ENCODE measurements around the gene MAFG. TPM values are rescaled to one million over a fixed set of nuclear protein-coding genes. Genes with fewer than 3 reads are reported as not detected.

MAFG gene
- total and polyA plus RNA-seq, 5 donors from 2014 or later, result 2.2 to 14.3 (median 2.7) TPM

DNA sequence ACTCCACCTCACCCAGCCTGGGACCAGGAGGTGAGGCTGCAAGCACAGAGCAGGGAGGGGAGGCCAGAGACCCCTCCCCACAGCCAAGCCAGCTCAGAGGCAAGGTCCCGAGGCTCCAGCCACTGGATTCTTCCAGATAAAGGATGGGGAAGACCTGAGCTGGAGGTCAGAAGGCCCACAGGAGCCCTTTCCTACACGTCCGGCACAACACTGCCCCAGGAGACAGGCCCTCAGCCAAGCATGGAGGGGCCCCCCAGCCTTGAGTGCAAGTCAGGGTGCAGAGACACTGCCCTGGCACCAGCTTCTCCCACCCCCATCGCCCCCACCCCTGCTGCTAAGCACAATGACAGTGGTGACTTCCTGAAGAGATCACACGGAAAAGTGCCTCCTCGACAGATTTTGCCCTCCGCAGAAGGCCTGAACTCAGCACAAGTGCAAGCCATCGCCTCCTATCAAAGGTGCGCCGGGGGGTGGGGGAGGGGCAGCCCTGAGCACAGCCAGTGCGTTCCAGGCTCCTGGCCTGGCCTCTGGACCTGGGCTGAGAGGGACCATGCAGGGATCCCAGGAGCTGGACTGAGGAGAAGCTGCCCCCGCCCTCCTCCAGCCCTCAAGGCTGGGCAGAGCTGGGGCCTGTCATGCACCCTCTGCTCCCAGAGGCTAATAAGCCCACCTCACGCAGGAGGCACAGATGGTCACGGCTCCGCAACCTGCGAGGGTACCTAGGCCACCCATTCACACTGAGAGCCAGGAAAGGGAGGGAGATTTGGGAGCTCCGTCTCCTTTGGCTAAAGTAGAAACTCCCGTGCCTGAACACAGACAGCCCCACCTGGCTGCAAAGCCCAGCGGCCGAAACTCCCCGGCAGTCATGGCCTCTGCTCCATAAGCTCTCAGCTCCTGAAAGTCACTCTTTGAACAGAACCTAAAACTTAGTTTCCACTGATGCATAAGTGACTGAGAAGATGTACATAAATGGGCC lies 2.7 kb downstream of the MAFG start:
- no peaks in the 10 kb centered on the region for H3K9me3 Mint-ChIP-seq

GRCh38 chr17:81923302-81924260 lies 4.0 kb downstream of the MAFG start:
- no peak overlapping the region for H3K4me3 ChIP-seq (ENCODE audit: low read depth, low read length)

More for the DNA sequence above, 2.7 kb downstream of the MAFG start:
- H3K27ac Mint-ChIP-seq, result peak overlapping the region in 2 of 3 donors; percentile 23 to 71
- Histone ChIP-seq H3K4me3 (ENCODE audit: low read depth, low read length) (no peak overlapping the region), H3K4me1 (ENCODE audit: control insufficient read depth, insufficient read depth, low read length, poor library complexity, severe bottlenecking) (peaks cover 43% of the 10 kb centered on the region), H3K27ac (ENCODE audit: insufficient read depth, low read length, poor library complexity, severe bottlenecking) (no peak overlapping the region), H3K36me3 (ENCODE audit: control insufficient read depth, insufficient read depth, low read length) (no peaks in the 10 kb centered on the region), H3K27me3 (ENCODE audit: control insufficient read depth, insufficient read depth, low read length) (no peaks in the 10 kb centered on the region), H3K9me3 (ENCODE audit: control insufficient read depth in 2 of 2, low read length in 2 of 2) (no peaks in the 10 kb centered on the region)
- DNase-seq (peak in 1 of 3 donors; percentile 77), ATAC-seq (ENCODE audit: low read depth in 2 of 2) (no peak)
- peak overlapping the region; percentile 70 to 96 (median 86) for H3K4me3 Mint-ChIP-seq
- peaks cover 6% of the 10 kb centered on the region for H3K27me3 Mint-ChIP-seq
- peaks cover 0 to 30% (median 7%) of the 10 kb centered on the region in 4 donors for H3K4me1 Mint-ChIP-seq
- H3K36me3 Mint-ChIP-seq, result no peaks in the 10 kb centered on the region

GRCh38 chr17:81922566-81923301 lies 4.8 kb downstream of the MAFG start:
- no peaks in the 10 kb centered on the region for H3K36me3 ChIP-seq (ENCODE audit: control insufficient read depth, insufficient read depth, low read length)
- no peaks in the 10 kb centered on the region for H3K9me3 Mint-ChIP-seq
- H3K4me3 ChIP-seq (ENCODE audit: low read depth, low read length), result no peak overlapping the region
- no peaks in the 10 kb centered on the region for H3K9me3 ChIP-seq (ENCODE audit: control insufficient read depth in 2 of 2, low read length in 2 of 2)
- no peaks in the 10 kb centered on the region for H3K27me3 ChIP-seq (ENCODE audit: control insufficient read depth, insufficient read depth, low read length)
- H3K4me3 Mint-ChIP-seq, result no peak overlapping the region
- DNase-seq (no peak), ATAC-seq (ENCODE audit: low read depth in 2 of 2) (no peak)
- peaks cover 6% of the 10 kb centered on the region for H3K27me3 Mint-ChIP-seq
- H3K27ac ChIP-seq (ENCODE audit: insufficient read depth, low read length, poor library complexity, severe bottlenecking), result no peak overlapping the region
- H3K36me3 Mint-ChIP-seq, result no peaks in the 10 kb centered on the region
- peaks cover 37% of the 10 kb centered on the region for H3K4me1 ChIP-seq (ENCODE audit: control insufficient read depth, insufficient read depth, low read length, poor library complexity, severe bottlenecking)
- peaks cover 0 to 39% (median 10%) of the 10 kb centered on the region in 4 donors for H3K4me1 Mint-ChIP-seq
- no peak overlapping the region for H3K27ac Mint-ChIP-seq

More at GRCh38 chr17:81923302-81924260, 4.0 kb downstream of the MAFG start:
- Mint-ChIP-seq H3K27ac (no peak overlapping the region), H3K4me3 (peak overlapping the region in 2 of 4 donors; percentile 70 to 82), H3K36me3 (no peaks in the 10 kb centered on the region), H3K9me3 (no peaks in the 10 kb centered on the region), H3K4me1 (peaks cover 0 to 32% (median 8%) of the 10 kb centered on the region in 4 donors), H3K27me3 (peaks cover 6% of the 10 kb centered on the region)
- H3K4me1 ChIP-seq (ENCODE audit: control insufficient read depth, insufficient read depth, low read length, poor library complexity, severe bottlenecking), result peaks cover 41% of the 10 kb centered on the region
- ATAC-seq (ENCODE audit: low read depth in 2 of 2) (no peak), DNase-seq (no peak)
- H3K9me3 ChIP-seq (ENCODE audit: control insufficient read depth in 2 of 2, low read length in 2 of 2), result no peaks in the 10 kb centered on the region
- no peak overlapping the region for H3K27ac ChIP-seq (ENCODE audit: insufficient read depth, low read length, poor library complexity, severe bottlenecking)
- H3K27me3 ChIP-seq (ENCODE audit: control insufficient read depth, insufficient read depth, low read length), result no peaks in the 10 kb centered on the region
- H3K36me3 ChIP-seq (ENCODE audit: control insufficient read depth, insufficient read depth, low read length), result no peaks in the 10 kb centered on the region

DNA sequence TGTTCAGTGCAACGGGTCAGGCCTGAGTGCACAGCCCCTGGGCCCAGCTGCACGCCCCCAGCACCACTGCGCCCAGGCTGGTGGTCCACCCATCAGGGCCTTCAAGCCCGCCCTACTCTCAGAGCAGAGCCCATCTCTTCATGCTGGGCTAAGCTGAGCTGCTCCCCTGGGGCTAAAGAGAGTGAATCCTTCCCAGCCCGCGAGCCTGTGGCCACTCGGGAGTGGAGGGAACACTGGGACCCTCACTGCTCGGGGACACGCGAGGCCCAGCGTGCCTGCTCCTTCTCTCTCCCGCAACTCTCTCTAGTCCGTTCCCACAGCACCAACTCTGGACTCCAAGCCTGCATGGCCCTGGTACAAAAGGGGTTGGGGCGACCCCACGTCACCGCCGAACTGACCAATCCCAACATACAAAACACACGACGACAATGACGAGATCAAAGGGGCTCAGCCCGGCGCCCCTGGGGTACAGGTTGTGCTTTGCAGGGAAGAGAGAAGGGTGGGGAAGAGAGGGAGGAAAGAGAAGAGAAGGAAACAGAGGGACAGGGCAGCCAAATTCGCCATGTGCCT lies 5.5 kb downstream of the MAFG start:
- H3K27ac Mint-ChIP-seq, result no peak overlapping the region
- H3K27me3 Mint-ChIP-seq, result peaks cover 6% of the 10 kb centered on the region
- Histone ChIP-seq H3K27me3 (ENCODE audit: control insufficient read depth, insufficient read depth, low read length) (no peaks in the 10 kb centered on the region), H3K9me3 (ENCODE audit: control insufficient read depth in 2 of 2, low read length in 2 of 2) (no peaks in the 10 kb centered on the region), H3K4me1 (ENCODE audit: control insufficient read depth, insufficient read depth, low read length, poor library complexity, severe bottlenecking) (peaks cover 40% of the 10 kb centered on the region), H3K27ac (ENCODE audit: insufficient read depth, low read length, poor library complexity, severe bottlenecking) (no peak overlapping the region), H3K4me3 (ENCODE audit: low read depth, low read length) (no peak overlapping the region), H3K36me3 (ENCODE audit: control insufficient read depth, insufficient read depth, low read length) (no peaks in the 10 kb centered on the region)
- peaks cover 0 to 42% (median 13%) of the 10 kb centered on the region in 4 donors for H3K4me1 Mint-ChIP-seq
- H3K4me3 Mint-ChIP-seq, result peak overlapping the region in 1 of 4 donors; percentile 58
- ATAC-seq (ENCODE audit: low read depth in 2 of 2) (no peak), DNase-seq (no peak)
- H3K9me3 Mint-ChIP-seq, result no peaks in the 10 kb centered on the region
- H3K36me3 Mint-ChIP-seq, result no peaks in the 10 kb centered on the region

GRCh38 chr17:81921537-81921862 lies 6.0 kb downstream of the MAFG start:
- no peaks in the 10 kb centered on the region for H3K36me3 Mint-ChIP-seq
- peaks cover 40% of the 10 kb centered on the region for H3K4me1 ChIP-seq (ENCODE audit: control insufficient read depth, insufficient read depth, low read length, poor library complexity, severe bottlenecking)
- no peaks in the 10 kb centered on the region for H3K9me3 Mint-ChIP-seq
- no peak overlapping the region for H3K27ac ChIP-seq (ENCODE audit: insufficient read depth, low read length, poor library complexity, severe bottlenecking)
- peaks cover 6% of the 10 kb centered on the region for H3K27me3 Mint-ChIP-seq
- no peak for ATAC-seq (ENCODE audit: low read depth in 2 of 2)
- no peaks in the 10 kb centered on the region for H3K9me3 ChIP-seq (ENCODE audit: control insufficient read depth in 2 of 2, low read length in 2 of 2)
- no peak overlapping the region for H3K4me3 ChIP-seq (ENCODE audit: low read depth, low read length)
- peaks cover 0 to 46% (median 17%) of the 10 kb centered on the region in 4 donors for H3K4me1 Mint-ChIP-seq
- H3K27me3 ChIP-seq (ENCODE audit: control insufficient read depth, insufficient read depth, low read length), result no peaks in the 10 kb centered on the region
- H3K36me3 ChIP-seq (ENCODE audit: control insufficient read depth, insufficient read depth, low read length), result no peaks in the 10 kb centered on the region
- peak overlapping the region in 1 of 4 donors; percentile 38 for H3K4me3 Mint-ChIP-seq
- H3K27ac Mint-ChIP-seq, result no peak overlapping the region
- DNase-seq, result no peak

DNA sequence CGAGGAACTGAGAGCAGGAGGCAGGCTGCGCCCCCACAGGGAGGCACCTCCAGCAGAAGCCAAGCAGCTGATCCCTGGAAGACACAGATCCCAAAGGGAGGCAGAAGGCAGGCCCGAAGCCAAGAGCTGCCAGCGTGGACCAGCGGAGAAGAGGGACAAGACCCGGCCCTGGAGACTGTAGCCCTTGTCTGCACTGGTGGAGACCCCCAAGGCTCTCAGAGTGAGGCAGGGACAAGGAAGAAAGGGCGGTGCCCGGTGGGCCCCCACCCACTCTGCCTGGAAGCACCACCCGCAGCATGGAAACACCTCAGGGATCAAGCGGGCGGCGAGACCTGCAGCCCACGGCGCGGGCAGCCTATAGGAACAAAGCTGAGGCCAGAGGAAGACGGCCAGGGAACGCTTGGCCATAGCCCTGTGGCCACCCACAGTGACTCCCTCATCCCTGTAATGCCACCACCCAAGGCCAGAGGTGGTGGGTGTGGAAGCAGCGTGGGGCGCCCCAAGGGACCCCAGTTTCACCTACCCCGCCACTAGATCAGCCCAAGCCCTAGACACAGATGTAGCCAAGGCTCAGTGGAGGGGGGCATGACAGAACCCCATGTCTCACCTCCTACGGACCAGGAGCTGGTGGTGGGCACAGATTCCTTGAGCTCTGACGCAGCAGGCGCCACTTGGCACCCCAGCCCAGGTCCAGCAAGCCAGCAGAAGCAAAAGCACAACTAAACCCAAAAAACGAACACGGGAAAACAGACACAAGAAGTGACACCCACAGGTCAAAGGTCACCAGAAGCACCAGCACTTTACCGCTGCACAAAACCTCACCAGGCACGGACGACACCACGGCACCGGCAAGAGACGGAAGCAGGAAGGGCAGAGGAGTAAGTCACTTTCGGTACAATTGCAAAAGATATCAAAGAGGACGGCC lies 6.7 kb downstream of the MAFG start:
- peaks cover 2% of the 10 kb centered on the region for H3K36me3 ChIP-seq (ENCODE audit: control insufficient read depth, insufficient read depth, low read length)
- H3K27me3 ChIP-seq (ENCODE audit: control insufficient read depth, insufficient read depth, low read length), result no peaks in the 10 kb centered on the region
- peaks cover 38% of the 10 kb centered on the region for H3K4me1 ChIP-seq (ENCODE audit: control insufficient read depth, insufficient read depth, low read length, poor library complexity, severe bottlenecking)
- no peaks in the 10 kb centered on the region for H3K9me3 ChIP-seq (ENCODE audit: control insufficient read depth in 2 of 2, low read length in 2 of 2)
- Mint-ChIP-seq H3K27ac (no peak overlapping the region), H3K27me3 (peaks cover 6% of the 10 kb centered on the region), H3K4me1 (peaks cover 0 to 45% (median 12%) of the 10 kb centered on the region in 4 donors), H3K9me3 (no peaks in the 10 kb centered on the region), H3K36me3 (no peaks in the 10 kb centered on the region), H3K4me3 (peak overlapping the region in 2 of 4 donors; percentile 38 to 75)
- no peak overlapping the region for H3K4me3 ChIP-seq (ENCODE audit: low read depth, low read length)
- H3K27ac ChIP-seq (ENCODE audit: insufficient read depth, low read length, poor library complexity, severe bottlenecking), result no peak overlapping the region
- no peak for DNase-seq
- no peak for ATAC-seq (ENCODE audit: low read depth in 2 of 2)
